GM21717 (cell line): ENCODE results near the gene TOP1.
A peak's percentile ranks its signal among the peaks of the same experiment; 100 is the strongest.
"Not testable (repeated sequence)": the region's sequence is repeated elsewhere in the genome, so short reads cannot be mapped to it uniquely, and the experiment has no call there.

Experiments
- ATAC-seq: cut with Tn5 transposase; IDR thresholded peaks from one replicate; pipeline ENCODE4 v1.9.1; 2021; ENCODE audit warnings: mild to moderate bottlenecking, moderate library complexity; ENCODE audit not compliant: unreplicated experiment

Gene TOP1

DNA sequence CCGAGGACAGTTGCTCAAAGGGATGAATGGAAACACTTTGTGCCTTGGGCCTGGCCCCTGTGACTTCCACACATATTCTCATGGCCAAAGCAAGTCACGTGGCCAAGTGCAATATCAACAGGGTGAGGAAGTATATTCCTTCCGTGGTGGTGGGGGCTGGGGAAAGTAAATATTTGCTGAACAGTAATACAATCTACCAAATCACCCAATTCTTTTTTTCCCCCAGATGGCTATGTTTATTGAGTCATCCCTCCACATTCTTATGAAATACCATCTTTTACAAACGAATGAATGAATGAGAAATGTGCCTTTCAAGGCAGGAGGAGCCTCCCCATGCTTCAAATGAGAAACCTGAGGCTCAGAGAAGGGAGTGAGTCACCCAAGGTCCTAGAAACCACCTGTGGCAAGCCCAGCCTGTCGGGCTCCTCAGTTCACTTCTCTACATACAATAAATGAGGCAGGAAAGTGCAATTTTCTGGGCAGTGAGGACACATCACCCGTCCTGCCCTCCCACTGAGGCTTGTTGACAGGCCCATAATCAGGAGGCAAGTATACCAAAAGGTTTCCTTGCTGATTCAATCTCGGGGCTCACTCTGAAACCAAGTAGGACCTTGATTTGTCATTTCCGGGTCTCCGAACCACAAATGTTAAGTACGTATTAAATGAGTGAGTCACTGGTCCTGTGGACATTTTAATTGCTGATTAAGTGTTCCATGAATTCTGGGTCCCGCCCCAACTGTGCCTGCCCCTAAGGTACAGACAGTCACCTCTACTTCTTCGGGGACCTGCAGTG lies 25.3 kb upstream of the TOP1 start:
- no peak for ATAC-seq

DNA sequence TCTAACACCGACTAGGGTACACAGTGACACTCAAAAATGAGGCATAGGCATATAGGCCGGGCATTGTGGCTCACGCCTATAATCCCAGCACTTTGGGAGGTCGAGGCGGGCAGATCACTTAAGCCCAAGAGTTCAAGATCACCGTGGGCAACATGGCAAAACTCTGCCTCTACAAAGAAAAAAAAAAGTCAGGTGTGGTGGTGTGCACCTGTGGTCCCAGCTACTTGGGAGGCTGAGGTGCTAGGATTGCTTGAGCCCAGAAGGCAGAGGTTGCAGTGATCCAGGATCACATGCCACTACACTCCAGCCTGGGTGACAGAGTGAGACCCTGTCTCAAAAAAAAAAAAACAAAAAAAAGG lies 24.7 kb upstream of the TOP1 start:
- not testable (repeated sequence) for ATAC-seq

DNA sequence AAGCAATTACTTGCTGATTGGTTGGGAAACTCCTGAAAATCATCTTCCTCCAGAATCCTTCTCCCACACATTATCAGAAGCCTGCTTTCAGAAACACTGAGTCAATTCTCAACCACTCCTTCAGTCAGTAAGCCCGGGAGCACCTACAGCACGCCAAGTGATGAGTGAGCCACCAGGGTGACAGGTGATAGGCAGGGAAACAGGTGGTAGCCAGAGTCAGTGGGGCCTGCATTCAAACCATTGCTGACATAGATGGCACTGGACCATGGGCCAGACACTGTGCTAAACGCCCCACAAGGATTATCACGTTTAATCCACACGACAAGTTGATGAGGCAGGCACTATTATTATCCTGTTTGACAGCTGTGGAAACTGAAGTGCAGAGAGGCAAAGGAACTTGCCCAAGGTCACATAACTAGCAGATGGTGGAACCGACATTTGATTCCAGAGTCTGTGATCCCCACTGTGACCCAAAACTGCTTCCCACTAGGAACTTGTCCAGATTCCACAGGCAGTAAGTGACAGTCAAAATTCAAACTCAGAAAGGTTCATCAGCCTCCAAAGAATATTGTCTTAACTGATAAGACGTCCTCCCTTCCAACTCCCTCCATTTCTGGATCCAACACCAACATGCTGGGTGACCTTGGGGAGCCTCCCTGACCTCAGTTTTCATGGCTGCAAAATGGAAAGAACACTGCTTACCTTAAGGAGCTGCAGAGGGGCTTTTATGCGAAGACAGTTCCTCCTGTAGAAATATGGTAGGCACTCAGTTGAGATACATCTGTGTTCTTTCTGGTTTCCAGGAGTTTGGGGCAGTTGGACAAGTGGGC lies 23.9 kb upstream of the TOP1 start:
- no peak for ATAC-seq

DNA sequence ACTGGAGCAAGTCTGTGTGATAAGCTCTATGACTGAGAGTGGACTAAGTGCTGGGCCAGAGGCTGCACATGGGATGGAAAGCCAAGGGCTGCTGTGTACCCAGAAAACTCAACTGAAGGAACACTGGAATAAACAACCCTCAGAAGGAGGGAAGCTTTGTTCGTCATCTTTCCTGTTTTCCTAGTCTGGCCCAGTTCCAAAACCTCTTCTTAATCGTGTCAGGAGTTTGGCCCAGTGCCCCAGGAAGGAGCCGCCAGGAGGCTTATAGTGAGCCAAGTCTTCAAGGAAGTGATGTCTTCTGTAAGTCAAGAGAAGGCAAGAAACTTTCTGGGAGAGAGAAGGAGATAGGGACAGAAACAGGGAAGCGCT lies 23.3 kb upstream of the TOP1 start:
- no peak for ATAC-seq

DNA sequence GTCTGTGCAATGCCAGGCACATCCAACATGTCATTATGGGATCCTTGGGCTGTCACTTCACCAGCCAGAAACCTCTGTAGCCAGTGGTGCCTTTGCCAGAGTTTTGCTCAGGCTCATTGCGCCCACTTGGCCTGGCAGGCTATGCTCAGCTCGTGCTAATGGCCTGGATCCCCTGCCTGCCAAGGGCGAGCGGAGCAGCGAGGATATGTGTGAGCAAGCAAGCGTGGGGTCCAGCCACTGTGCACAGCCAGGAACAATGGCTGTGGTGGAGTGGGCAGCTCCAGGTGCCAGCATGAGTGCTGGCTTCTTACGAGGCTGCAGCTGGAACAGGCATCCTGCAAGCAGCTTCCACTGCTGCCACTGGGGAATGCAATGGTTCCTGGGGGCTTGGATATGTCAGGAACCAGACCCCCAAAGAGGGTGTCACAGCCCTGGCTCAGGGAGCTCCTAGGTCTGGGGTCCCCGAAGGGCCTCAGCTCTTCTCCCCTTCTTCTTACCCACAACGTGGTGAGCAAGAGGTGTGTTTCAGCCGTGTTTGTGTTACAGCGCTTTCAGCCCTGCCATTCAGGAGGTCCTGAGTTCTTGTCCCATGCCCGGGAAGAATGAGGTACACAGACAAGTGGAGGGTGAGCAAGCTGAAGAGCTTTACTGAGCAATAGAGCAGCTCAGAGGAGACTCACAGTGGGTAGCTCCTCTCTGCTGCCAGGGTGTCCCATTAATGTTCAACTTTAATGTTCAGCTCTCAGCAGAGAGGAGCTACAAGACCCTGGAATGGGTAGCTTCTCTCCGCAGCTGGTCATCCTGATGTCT lies 22.3 kb upstream of the TOP1 start:
- no peak for ATAC-seq

DNA sequence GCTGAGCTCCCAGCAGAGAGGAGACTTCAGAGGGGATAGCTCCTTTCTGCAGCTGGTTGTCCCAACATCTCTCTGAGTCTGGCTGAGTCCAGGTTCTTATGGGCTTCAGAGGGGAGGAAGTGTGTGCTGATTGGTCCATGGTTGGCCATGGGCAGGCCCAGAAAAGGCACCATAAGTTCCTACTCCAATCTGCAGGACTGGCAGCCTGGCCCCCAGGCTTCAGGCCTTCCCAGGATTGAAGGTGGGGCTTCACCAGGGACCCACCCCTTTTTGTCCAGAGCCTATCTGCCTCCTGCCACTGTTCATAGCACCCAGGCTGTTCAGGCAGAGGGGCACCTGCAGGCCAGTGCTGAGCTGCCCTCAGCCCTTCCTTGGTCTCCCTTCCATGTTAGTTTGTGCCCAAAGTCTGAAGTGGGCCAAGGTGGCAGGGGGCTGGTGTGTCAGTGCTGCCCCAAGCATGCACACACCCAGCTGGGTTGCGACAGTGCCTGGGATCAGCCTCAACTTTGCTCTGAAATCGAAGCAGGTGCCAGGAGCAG lies 21.6 kb upstream of the TOP1 start:
- no peak for ATAC-seq

DNA sequence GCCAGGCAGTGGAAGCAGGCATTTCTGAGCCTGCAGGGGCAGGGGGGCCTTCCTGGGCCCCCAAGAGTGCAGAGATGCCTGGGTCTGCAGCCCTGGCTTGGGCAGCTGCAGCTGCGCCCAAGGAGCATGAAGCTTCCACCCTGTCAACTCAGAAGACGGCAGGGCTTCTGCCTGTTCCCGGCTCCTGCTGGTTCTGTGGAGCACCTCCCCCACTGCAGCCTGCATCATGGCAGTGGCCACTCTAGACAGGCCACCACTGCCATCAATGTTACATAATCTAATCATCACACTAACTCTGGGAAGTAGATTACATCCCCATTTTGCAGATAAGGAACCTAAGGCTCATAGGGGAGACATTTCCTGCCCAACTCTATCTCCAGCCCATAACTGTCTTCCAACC lies 21.1 kb upstream of the TOP1 start:
- no peak for ATAC-seq

DNA sequence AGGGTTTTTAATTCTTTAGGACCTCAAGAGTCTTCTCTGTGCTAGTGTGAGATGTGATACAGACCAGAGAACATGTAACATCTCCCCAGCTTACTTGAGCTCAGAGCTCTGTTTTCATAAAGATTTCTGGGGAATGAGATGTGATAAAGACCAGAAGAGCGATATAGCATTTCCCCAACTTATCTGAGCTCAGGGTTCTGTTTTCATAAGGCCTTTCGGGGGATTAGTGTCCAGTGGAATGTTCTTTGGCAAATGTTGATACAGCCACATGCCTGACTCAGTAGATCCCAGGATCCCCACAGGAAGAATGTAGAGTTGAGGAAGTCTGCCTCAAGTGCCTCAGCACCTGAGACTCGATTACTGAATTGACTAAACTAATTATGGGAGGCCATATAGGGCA lies 18.7 kb upstream of the TOP1 start:
- ATAC-seq = no peak

DNA sequence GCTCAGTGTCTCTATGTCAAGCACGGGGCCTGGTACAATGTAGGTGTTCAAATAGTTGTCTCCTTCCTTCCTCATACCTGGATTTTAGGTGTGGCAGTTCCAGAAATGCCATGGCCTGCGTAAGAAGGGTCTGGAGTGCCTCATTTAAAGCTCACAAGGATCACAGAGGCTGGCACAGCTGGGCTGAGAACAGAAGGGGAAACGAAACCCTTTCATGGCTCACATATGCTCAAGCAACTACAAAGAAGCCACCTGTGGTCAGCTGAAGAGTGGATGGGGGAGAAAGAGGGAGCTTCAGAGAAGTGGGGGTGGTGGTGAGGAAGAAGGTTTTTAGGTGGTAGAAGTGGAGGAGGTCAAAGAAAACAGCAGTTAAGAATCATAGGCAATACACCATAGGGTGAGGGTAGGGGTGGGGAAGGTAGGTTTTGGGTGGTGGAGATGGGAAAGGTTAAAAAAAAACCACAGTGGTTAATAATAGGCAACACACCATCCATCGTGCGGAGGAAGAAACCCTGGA lies 17.0 kb upstream of the TOP1 start:
- ATAC-seq = peak; percentile 91

DNA sequence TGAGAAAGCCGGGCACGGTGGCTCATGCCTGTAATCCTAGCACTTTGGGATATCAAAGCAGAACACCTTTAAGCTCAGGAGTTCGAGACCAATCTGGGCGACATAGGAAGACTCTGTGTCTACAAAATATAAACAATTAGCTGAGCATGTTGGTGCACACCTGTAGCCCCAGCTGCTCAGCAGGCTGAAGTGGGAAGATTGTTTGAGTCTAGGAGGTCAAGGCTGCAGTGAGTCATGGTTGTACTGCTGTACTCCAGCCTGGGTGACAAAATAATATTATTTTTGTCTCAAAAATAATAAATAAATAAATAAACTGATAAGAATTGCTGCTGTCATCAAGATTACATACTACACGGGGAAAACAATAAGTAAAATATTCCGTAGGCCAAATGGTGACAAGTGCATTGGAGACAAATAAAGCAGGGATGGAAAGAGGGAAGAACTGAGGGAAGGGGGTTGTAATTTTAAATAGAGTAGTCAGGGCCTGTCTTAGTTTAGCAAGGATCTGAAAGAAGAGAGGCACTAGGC lies 14.0 kb upstream of the TOP1 start:
- ATAC-seq = no peak

DNA sequence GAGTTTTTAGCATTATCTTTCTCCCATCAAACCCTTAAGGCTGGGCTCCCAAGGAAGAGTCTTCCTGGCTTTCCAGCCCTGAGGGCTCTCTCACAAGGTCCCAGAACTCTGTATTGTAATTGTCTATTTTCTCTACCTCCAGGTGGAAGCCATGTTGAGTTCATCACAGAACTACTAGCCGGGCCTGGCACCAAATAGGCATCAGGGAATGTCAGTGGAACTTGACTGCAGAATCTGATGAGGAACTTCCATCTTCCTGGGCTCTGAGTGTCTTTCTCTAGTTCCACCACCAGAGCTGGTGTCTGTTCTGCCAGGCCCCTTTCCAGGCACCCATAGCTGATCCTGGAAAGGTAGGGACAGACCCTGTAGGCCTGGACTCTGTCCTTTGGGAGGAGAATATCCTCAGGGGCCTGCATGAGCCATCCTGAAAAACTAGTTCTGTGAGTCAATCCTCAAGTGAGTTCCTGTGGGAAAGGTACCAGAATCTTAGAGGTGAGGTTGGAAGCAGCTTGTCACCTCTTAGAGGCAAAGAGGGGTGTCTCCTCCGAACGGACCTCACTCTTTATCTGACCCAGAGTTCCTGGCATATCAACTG lies 11.1 kb upstream of the TOP1 start:
- ATAC-seq = no peak

DNA sequence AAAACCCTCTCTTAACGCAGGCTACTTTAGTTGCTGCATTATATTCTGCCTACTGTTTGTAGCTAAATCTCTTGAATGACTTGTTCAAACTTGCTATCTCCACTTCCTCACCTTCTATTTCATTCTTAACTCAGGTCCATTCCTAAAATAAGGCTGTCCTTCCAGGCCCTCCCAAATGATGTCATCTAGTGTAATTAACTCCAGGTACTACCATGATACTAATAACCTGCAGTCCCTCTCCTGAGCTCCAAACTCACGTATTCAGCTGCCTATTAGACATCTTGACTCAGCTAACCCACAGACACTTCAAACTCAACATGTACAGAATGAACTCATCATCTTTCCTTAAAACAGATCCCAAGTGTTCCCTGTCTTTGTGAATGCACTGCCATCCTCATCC lies 10.5 kb upstream of the TOP1 start:
- ATAC-seq = no peak

DNA sequence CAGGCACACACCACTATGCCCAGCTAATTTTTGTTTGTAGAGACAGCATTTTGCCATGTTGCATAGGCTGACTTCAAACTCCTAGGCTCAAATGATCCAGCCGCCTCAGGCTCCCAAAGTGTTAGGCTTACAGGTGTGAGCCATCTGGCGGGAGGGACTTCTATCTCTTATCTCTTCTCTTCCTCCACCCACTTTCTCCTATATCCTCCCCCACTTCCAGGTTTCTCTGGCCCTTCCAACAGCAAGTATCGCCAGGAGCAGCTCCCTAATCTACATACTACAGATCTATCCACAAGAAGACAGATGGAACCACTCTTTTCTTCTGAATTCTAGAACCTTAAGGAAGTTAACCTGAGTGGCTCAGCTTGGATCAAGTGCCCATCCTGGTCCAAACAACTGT lies 5.1 kb upstream of the TOP1 start:
- no peak for ATAC-seq

DNA sequence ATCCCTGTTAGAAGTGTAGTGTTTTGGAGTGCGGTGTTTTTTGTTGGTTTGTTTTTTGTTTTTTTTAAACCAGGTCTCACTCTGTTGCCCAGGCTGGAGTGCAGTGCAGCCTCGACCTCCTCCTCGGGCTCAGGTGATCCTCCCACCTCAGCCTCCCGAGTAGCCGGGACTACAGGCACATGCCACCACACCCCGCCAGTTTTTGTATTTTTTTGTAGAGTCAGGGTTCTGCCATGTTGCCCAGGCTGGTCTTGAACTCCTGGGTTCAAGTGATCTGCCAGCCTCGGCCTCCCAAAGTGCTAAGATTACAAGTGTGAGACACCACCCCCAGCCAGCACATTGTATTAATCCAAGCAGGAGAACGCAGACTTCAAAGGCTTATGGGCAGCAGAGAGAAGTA lies 1.3 kb upstream of the TOP1 start:
- ATAC-seq = no peak

DNA sequence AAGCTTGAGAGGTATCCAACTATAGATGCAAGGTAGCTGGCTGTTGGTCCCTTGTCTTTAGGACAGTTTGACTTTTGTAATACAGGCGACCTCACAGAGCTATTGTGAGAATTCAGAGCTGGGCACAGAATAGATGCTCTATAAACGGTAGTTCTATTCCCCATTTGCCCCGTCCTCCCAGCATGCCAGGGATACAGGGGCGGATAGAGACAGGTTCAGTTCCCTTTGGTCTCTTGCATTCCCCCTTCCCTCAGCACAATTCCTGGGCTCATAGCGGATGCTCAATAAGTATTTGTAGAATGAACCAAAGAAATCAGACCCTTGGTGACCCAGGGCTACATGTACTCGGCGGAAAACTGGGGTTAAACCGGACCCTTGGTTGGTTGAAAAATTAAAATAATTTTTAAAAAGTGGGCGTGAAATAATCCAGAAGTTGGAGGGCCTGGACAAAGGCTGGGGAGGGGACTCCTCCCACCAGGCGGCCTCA lies 707 bp upstream of the TOP1 start:
- ATAC-seq = no peak

DNA sequence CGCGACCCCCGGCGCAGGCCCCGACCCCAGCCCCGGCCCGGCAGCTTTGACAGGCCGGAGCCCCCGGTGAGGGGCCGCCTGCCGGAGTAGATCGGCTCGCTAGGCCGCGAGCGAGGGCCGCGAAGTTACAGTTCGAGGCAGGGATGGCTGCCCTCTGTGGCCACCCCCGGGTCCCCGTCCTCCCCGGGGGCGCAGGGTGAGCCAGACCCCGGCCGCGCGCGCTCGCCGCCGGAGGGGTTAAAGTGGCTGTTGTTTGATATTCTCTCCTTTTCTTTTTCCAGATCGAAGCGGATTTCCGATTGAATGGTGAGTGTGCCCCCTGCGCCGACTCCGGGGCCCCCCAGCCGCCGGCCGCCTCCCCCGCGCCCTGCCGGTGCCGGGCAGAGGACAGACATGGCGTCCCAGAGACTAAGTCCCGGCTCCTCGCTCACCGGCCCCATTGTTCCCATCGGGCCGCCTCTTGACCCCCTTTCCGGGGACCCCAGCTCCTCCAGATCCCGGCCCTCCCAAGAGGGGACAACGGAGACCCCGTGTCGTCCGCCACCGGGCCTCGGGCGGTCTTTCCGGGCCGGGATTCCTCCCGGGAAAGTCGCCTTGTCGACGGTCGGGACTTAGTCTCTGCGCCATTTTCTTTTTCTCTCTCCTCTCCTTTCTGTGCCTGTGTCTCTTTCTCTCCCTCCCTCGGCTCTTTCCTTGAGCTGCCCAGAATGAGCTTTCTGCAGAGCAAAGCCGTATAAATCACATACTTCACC lies 704 bp downstream of the TOP1 start:
- ATAC-seq = peak; percentile 28

DNA sequence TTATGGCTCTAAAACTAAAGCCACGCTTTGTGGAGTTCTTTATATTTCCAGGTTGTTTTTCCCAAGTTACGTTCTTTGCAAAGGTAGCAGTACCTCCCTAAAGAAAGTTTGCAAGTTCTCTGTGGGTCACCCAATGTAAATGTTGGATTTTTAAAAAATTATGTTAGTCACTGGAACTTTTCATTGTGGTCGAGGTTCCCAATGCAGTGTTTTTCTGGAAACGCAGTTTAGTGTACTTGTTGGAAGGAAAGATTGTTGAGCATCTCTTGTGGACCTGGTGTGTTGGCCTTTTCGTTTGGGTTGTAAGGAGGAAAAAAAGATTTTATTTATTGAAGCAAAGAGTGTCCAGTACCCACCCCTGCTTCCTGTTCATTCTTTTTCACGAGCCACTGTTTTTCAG lies 1.4 kb downstream of the TOP1 start:
- no peak for ATAC-seq

DNA sequence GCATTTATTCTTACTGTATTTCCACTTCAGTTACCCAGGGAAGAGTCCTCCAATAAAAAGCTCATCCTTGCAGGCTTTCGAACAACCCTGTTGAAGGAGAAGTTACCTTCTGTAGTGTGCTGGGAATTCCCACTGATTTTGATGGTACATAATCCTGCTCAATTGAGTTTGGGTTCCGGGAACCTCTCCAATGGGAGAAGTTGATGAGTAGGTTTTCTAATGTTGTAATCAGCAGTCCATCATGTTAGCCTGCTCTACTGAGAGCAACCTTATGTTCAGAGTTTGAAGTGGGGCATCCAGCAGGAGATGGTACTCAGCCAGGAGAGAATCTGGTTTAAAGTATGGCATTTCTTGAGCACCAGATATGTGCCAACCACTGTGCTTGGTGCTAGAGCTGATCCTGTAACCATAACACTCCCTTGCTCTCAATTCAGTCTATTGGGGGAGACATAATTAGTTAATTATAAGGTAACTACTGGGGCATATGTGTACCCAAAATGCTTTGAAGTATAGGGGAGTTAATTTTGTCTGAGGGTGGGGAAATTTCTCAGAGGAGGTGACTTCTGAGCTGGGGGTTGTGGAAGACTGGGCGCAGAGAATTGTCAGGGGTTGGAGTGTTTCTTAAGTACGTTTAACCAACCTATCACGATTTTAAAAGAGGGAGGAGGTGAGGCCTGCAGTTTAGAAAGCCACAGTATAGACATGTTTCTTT lies 2.1 kb downstream of the TOP1 start:
- no peak for ATAC-seq

DNA sequence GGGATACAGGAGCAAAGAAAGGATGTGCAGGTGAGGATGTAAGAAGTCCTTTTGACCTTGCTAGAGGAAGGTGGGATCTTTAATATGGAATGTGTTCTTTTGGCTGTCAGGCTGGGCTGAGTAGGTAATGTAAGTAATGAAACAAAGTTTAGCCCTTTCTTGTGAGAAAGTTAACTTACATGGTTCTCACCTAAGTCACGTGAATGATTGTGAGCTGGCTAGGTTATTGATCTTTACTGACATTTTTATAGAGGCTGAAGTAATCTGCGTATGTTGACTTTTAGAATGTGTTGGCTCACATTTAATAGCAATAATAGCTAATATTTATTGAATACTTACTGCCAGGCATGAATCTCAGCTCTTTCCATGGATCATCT lies 2.6 kb downstream of the TOP1 start:
- ATAC-seq = no peak
